Left kidney (tissue), 2 donors: ENCODE measurements around the gene CD68. TPM values are rescaled to one million over a fixed set of nuclear protein-coding genes. Genes with fewer than 3 reads are reported as not detected.
"Not testable (repeated sequence)": the region's sequence is repeated elsewhere in the genome, so short reads cannot be mapped to it uniquely, and the experiment has no call there.

Experiments
- DNase-seq: peaks from one replicate; pipeline ENCODE4 v3.0.0-alpha.2; 2013
- polyA plus RNA-seq: library from polyadenylated mRNA; unstranded; fragments of 120-200 nt; gene quantifications from one replicate; pipeline ENCODE4 v1.2.1, GENCODE V29; 2013; ENCODE audit not compliant: insufficient read length

The CD68 gene
- polyA plus RNA-seq, 1 donor: 56.8 TPM

- DNase-seq: no peak
Observed at GRCh38 chr17:7611635-7612293, 32.3 kb downstream of the CD68 start.

GRCh38 chr17:7612294-7612640 lies 32.8 kb downstream of the CD68 start:
- DNase-seq: no peak

GRCh38 chr17:7613769-7614424 lies 34.5 kb downstream of the CD68 start:
- DNase-seq: no peak

GRCh38 chr17:7614425-7615264 lies 35.2 kb downstream of the CD68 start, which contains the start of gene FXR2:
FXR2 (minus strand) TSS chr17:7614897; CDS start chr17:7614532, 365 bp downstream.
- peak; percentile 100 for DNase-seq

GRCh38 chr17:7615265-7615747 lies 35.9 kb downstream of the CD68 start:
- no peak for DNase-seq

GRCh38 chr17:7618608-7619007 lies 39.2 kb downstream of the CD68 start:
- no peak for DNase-seq

- no peak for DNase-seq
Observed at GRCh38 chr17:7620835-7621234, 41.4 kb downstream of the CD68 start.

- DNase-seq: no peak
Observed at GRCh38 chr17:7623661-7624060, 44.2 kb downstream of the CD68 start.

GRCh38 chr17:7625749-7626148 lies 46.3 kb downstream of the CD68 start:
- not testable (repeated sequence) for DNase-seq

GRCh38 chr17:7626307-7626706 lies 46.9 kb downstream of the CD68 start:
- no peak for DNase-seq

- no peak for DNase-seq
Observed at GRCh38 chr17:7626956-7627249, 47.5 kb downstream of the CD68 start.

GRCh38 chr17:7627250-7628121 lies 48.0 kb downstream of the CD68 start, which contains the start of gene SAT2:
SAT2 (minus strand) TSS chr17:7627821; CDS start chr17:7627635, 186 bp downstream.
- peak; percentile 96 for DNase-seq

GRCh38 chr17:7629939-7630571 lies 50.6 kb downstream of the CD68 start, which contains the start of gene SHBG:
SHBG (plus strand) TSS chr17:7630135; CDS start chr17:7630173, 38 bp downstream.
- DNase-seq: no peak

Other genes with a start within 250 kb of the CD68 start
- gene ACAP1, start 243.1 kb upstream of the CD68 start, polyA plus RNA-seq: 6.3 TPM
- gene KCTD11, start 227.5 kb upstream of the CD68 start, polyA plus RNA-seq: 10.3 TPM
- gene TMEM95, start 224.5 kb upstream of the CD68 start, polyA plus RNA-seq: not detected
- 5.5 TPM for gene TNK1, start 198.5 kb upstream of the CD68 start, polyA plus RNA-seq
- 27.8 TPM for gene PLSCR3, start 185.1 kb upstream of the CD68 start, polyA plus RNA-seq
- gene TMEM256, start 175.5 kb upstream of the CD68 start, polyA plus RNA-seq: 74.9 TPM
- 28.1 TPM for gene NLGN2, start 171.8 kb upstream of the CD68 start, polyA plus RNA-seq
- not detected for gene SPEM1, start 159.3 kb upstream of the CD68 start, polyA plus RNA-seq
- gene SPEM2, start 154.0 kb upstream of the CD68 start, polyA plus RNA-seq: not detected
- gene SPEM3, start 150.8 kb upstream of the CD68 start, polyA plus RNA-seq: not detected
- 4.4 TPM for gene TMEM102, start 144.2 kb upstream of the CD68 start, polyA plus RNA-seq
- gene FGF11, start 140.1 kb upstream of the CD68 start, polyA plus RNA-seq: 6.1 TPM
- 10.5 TPM for gene CHRNB1, start 134.6 kb upstream of the CD68 start, polyA plus RNA-seq
- gene ZBTB4, start 100.0 kb upstream of the CD68 start, polyA plus RNA-seq: 39.3 TPM
- gene SLC35G6, start 98.2 kb upstream of the CD68 start, polyA plus RNA-seq: 0.45 TPM
- 141 TPM for gene POLR2A, start 95.3 kb upstream of the CD68 start, polyA plus RNA-seq
- gene TNFSF12, start 30.6 kb upstream of the CD68 start, polyA plus RNA-seq: 17.7 TPM
- 13.2 TPM for gene TNFSF13, start 20.9 kb upstream of the CD68 start, polyA plus RNA-seq
- gene SENP3, start 17.7 kb upstream of the CD68 start, polyA plus RNA-seq: 90.9 TPM
- gene MPDU1, start 4.2 kb downstream of the CD68 start, polyA plus RNA-seq: 119 TPM
- 3.0 TPM for gene SOX15, start 10.5 kb downstream of the CD68 start, polyA plus RNA-seq
- gene FXR2, start 35.3 kb downstream of the CD68 start, polyA plus RNA-seq: 54.8 TPM
- gene SAT2, start 48.2 kb downstream of the CD68 start, polyA plus RNA-seq: 136 TPM
- gene SHBG, start 50.5 kb downstream of the CD68 start, polyA plus RNA-seq: 2.8 TPM
- gene ATP1B2, start 71.3 kb downstream of the CD68 start, polyA plus RNA-seq: 20.5 TPM
- gene TP53, start 107.9 kb downstream of the CD68 start, polyA plus RNA-seq: 76.3 TPM
- gene WRAP53, start 108.8 kb downstream of the CD68 start, polyA plus RNA-seq: 13.1 TPM
- gene EFNB3, start 125.6 kb downstream of the CD68 start, polyA plus RNA-seq: 21.3 TPM
- 0.52 TPM for gene DNAH2, start 138.1 kb downstream of the CD68 start, polyA plus RNA-seq